NCI-H1048 (cell line): ENCODE results near the gene MBNL1.

Experiments used
- DNase-seq: peaks from one replicate; lab custom pipeline; 2025; lab: John Stamatoyannopoulos, UW

Gene MBNL1

DNA sequence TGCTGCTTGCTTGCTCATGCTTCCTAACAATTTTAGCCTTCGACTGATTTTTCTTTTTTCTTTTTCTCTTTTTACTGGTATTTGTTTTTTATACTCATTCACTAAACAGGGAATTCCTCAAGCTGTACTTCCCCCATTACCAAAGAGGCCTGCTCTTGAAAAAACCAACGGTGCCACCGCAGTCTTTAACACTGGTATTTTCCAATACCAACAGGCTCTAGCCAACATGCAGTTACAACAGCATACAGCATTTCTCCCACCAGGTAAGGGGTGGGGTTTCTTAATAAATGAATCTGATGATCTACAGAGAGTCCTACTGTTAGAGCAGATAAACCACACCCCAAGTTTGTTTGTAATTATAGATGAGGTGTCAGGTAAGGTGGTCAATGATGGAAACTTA, 178.8 kb downstream of the MBNL1 start:
- DNase-seq, result no peak

DNA sequence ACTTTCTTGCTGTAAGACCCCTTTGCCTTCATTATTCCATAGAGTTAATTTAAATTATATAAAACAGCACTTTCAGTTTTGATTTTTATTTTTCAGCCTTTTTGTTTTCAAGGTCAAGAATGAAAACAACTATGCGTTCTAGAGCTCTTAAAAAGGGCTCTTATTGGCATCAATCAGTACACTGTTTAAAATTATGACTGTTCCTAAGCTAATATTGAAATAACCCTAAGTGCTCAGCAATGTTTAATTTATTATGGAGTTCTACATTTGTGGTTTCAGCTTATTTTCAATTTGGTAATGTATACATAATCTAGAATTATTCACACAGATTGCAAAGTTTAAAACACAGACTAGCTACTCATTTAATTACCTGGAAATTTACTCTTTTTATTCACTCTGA, 179.4 kb downstream of the MBNL1 start:
- no peak for DNase-seq

DNA sequence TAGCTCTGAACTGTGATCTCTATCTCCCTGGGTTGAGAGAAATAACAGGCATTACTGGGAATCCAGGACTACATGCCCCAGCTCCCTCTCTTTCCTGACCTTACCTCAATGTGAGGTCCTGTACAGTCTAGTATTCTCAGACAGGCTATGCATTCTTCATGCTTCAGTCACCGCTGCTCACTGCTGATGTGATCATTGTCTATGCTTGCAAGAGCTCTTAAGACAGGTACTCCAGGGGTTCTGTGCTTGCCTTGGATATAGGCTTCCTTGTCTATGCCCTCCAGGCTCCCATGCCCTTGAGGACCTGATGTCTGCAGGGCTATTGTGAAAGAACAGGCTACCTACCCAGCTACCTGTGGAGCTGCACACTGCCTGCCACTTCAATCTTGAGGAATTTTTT, 183.6 kb downstream of the MBNL1 start:
- no peak for DNase-seq

DNA sequence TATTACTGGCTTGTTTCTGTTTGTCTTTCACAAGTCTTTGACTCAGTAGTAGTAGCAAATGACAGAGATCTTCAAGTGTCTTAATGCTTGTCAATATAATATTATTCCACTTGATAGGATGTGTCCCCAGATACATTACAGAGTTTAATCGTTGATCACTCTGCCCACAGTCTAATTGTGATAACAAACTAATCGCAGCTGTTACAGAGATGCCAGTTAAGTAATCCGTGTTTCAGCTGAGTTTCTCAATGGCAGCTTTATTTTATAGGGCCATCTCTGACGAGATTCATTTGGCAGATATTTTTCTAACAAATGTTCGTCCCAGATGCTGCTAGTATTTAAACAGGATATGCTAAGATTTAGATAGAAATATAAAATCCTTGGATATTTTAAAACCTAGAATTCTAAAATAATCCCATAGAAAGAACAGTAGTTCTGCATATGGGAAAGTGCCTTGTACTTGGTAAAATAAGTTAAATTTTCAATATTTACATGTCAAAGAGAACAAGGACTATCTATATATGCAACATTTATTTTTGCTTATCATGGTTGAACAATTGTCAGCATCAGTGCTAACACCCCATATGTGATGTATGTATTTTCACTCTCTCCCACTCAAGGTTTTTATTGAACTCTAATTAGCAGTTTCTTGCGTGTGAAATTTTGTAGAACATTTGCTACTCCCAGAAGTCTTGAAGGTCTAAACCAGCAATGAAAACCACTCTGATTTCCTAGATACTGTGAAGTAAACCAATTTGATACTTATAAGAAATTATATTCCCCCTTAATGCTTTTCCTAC, 185.5 kb downstream of the MBNL1 start:
- no peak for DNase-seq

DNA sequence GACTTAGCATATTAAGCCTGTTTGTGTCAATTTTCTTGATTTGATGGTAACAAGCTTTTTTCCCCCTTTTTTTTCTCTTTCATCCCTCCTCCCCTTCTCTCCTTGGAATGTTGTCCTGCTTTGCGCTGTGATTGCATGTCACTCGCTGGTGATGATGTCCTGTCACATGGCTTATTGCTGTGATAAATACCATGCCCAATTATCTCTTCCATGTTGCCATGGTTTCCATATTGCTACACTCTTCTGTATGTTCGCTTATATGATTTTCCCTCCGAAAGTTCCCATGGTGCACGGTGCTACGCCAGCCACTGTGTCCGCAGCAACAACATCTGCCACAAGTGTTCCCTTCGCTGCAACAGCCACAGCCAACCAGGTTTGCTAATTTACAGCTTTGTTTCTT, 187.3 kb downstream of the MBNL1 start:
- DNase-seq, result no peak

DNA sequence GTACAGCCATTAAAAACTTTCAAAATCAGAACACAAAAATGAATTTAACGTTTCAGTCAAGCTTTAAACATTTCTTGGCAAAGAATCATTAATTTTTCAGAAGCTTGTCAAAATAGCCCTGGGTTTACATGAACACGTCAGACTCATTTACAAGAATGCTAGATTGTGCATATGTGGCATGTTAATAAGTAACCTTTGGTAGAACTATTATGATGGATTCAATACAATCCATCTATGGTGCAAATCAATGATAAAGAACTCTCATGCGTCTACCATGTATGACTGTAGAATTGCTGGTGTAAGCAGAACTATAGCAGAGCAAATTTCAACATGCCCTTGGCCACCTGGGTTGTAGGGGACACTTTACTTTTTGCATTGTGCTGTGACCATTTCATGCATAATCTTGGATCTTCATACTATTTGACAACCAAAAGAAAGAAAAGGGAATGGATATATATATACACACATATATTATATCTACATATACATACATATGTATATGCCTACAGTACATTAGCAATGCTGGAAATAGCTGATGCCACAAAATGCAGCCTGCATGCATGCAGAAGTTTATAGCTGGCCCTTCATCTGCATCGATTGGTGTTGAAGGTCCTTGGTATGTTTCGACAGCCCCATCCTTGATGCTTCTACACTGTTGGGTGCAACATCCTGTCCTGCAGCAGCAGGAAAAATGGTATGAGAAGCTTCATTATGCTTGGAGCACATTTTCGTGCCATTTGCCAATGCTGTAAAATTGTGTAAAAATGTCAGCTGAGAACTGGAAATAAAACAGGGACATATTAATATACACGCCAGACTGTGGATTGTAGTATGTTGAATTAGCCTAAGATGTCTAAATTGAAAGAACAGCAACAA, 189.0 kb downstream of the MBNL1 start:
- DNase-seq, result no peak

DNA sequence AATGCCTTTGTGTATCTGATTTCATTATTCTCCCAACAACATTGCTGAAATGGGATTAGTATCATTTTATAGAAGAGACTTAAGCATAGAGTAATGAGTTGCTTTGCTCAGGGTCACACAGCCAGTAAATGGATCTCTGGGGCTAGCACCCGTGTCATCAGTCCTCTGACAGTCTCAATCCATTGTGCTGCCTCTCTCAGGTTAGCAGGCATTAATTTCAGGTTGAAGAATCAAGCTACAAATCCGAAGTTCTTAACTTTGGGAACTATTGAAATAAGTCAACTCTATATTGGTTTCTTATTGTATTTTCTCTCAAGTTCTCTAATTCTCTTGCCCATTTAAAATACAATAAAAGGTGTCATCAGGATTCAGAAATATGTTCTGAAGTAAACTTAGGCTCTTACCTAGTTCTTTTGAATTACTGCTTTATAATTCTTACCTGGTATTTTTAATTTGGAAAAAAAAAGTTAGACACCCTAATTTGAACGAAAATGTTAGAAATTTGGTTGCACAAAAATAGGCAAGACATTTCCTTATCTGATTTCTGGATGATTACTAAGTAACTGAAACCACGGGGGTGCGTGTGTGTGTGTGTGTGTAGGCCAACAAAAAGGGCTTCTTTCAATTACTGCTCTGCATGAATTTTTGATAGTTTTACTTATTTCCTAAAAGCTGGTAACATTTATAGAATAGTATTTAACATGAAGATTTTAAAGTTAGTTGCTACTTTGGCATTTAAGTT, 189.8 kb downstream of the MBNL1 start:
- no peak for DNase-seq

DNA sequence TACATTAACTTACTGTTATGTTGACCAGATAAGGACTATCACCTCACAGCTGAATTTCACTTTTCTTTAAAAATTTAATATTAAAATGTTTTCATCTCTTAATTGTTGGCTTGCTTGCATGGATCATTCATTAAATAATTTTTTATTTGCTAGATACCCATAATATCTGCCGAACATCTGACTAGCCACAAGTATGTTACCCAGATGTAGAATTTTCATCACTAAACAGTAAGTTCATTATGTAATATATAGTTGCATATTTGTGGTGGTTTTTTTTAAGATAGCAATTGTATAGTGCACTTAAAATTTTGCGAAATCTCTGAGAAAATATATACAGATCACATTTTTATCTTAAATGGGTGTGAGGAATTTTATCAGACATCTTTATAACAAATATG, 190.4 kb downstream of the MBNL1 start:
- DNase-seq, result no peak

DNA sequence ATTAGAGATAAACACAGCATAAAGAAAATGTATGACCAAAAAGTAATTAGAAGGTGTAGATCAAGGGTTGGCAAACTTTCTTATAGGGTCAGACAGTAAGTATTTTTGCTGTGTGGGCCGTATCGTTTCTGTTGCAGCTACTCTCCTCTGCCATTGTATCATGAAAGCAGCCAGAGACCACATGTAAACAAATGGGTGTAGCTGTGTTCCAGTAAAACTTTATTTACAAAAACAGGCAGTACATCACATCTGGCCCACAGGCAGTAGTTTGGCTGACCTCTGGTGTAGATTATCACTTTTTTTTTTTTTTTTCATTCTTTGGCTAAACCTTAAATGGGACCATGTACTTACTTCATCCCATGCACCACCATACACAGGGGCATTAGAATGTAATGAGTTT, 190.8 kb downstream of the MBNL1 start:
- DNase-seq, result no peak

DNA sequence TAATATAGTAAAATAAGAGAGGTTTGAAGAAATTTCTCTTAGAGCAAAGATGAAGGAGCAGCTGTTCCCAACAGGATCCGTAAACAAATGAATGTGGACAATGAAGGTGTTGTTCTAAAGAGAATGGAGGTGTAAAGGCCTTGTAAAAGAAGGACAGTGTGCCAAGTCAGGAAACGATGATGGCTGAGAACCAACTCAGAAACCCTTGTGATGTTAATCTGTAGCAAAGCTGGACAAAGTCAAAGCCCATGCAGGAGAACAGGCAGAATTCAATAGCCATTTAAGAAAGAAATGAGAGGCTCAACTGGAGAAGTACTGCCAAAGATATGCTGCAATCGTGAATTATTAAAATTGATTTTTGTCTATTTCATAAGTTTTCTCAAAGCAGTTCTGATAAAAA, 192.2 kb downstream of the MBNL1 start:
- DNase-seq, result peak; percentile 14

DNA sequence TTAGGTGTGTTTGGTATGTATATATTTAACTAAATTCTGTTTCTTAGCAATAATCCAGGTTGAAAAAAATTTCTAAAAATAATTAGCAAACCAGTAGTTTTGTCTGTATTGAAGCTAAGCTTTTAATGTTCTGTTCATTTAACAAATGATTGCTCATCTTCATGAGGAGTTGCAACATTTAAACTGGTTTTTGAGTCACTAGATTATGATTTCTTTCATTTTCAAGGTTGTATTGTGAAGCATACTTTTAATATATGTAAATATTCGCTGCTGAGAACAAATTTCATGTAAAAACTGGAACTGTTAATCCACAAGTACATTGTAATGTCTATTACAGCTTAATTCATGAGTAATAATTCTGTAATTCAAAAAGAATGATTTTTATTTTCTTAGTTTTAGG, 192.7 kb downstream of the MBNL1 start:
- DNase-seq, result no peak

DNA sequence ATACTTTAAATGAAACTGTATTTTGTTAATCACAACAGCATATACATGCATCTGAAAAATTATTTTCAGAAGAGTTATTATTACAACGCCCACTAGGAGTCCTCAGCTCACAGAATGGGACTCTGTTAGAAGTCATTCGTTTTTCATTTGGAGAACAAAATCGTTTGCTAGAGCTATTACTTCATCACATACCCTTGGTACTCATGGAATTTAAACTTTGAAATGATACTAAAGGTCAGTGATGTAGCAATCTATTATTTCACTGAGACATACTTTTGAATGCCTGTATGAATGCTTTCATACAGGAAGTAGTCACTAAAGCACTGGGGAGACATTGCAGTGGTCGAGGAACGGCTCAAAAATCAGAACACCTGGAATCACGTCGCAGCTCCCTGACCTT, 198.1 kb downstream of the MBNL1 start:
- no peak for DNase-seq

DNA sequence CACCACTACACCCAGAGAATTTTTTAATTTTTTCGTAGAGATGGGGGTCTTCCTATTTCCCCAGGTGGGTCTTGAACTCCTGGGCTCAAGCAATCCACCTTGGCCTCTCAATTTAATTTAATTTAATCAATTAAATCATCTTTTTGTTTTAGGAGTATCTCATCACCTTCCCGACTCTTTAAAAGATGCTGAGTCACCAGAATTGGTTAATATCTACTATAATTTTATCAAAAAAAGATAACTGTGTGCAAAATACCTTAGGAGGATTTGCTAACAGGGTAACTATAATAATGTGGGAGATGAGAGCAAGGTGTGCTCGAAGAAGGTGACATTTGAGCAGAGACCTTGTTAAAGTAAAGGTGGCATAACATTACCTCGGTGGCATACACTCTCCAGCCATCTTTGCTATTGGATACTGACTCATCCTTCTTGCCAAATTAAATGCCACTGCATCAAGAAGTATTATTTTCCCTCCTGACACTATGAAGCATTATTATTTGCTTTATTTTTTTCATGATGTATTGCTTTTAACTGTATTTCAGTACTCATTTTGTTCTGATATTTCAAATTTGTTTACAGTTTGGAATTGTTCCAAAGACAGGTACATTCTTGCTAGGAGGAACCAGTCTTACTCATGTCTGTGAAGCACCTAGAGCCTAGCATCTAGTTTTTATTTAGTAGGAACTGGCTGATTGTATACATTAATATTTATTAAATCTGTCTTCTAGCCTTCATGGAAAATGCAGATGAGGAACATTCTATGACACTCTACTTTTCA, 200.7 kb downstream of the MBNL1 start:
- no peak for DNase-seq

DNA sequence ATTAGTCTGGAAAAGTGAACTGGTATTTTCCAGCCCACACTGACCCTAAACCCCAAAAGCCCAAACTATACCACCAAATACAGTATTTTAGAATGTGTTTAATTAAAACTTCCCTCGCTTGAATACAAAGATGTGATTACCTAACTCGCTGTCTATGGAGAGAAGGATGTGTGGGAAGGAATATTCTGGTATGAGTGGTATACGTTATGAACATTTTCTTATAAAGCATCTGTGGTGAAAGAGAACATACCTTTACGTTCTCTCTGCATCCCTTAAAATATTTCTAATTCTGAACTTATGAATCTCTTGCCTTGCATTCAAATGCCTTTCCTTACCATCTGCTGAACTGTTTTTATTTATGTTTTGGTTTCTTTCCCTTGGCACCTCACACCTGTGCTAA, 201.4 kb downstream of the MBNL1 start:
- no peak for DNase-seq

DNA sequence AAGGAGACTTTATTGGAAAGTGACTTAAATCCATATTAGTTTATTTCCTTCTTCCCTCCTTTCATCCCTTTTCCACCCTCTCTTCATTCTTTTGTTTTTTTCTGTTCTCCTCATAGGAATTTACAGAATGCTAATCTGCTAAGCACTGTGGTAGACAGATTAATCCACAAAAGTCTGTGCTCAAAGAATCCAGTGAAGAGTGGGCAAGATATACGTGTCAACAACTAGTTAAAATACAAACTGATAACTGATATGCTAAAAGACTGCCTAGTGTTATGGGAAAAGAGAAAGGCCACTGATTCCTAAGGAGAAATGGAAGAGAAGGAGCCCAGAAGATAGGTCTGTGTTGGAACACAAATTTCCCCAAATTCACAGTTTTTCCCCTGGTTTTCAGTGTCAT, 202.2 kb downstream of the MBNL1 start:
- DNase-seq, result no peak

DNA sequence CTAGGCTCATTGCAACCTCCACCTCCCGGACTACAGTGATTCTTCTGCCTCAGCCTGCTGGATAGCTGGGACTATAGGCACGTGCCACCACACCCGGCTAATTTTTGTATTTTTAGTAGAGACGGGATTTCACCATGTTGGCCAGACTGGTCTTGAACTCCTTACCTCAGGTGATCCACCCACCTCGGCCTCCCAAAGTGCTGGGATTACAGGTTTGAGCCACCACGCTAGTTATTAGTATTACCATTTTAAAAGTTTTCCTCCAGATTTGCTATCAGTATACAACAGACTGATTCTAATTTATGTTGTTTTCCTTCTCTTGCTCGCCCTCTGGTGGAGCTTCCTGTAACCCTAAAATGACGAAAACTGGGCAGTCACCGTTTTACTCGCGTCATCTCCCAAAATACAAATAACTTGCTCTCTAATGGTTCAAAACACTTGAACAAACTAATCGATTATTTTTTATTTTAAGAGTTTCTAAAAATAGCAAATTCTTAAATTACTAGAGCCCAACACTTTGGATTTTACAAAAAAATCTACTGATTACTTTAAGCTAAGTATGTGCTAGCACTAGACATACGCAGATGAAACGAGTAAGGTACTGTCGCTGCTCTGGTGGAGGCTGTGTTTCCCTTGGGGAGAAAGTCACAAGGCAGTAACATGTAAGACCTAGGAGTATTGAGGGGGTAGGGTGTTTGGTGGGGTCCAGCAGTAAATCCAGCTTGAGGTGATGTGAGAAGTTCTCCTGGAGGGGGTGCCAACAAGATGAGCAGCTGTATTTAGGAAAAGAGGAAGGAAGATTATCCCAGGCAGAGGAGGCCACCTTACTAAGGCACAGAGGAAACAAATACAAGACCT, 203.3 kb downstream of the MBNL1 start:
- DNase-seq, result peak; percentile 7

DNA sequence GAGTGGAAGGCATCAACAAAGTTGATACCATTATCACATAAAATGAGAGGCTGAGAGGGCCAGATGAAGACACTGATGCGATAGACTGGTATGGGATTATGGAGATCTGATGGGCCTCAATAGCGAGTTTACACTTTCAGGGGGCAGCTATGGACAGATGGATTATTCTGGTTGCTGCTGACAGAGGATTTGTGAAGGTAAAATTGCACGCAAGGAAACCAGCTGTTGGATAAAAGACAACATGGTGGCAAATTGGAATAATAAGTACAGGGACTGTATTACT, 203.9 kb downstream of the MBNL1 start:
- no peak for DNase-seq

DNA sequence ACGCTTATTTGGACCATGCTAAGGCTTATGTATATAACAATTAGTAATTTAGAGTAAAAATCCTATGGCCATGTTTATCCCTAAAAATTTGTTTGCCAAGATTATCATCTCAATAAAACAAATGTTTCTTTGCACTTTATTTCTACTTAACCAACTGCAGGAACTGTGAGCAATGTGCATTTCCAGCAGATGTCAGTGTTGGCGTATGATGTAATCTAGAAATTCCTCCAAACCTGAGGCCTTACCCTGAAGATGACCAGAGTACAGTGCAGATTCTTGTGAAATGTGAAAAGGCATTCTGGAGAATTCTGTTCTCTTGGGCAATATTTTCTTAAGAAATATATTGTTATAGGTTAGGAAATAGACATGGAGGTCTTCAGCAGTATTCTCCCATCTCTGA, 205.9 kb downstream of the MBNL1 start:
- no peak for DNase-seq

DNA sequence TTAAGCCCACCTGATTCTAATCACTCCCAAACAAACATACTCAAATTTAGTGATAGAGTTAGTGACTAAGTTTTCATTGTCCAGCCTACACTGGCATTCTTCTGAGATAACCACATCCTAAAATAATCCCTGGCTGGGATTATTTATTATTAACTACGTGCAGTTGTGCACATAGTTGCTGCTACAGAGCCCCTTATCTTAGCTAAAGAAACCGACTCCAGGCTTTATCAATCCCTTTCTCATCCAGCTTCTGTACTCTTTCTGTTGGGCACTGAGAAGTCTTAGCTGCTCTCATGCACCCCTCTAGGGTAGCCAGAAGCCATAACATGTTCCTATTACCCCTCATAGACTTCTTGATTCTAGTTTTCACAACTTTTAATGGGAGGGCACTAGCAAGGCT, 208.7 kb downstream of the MBNL1 start:
- DNase-seq, result no peak

DNA sequence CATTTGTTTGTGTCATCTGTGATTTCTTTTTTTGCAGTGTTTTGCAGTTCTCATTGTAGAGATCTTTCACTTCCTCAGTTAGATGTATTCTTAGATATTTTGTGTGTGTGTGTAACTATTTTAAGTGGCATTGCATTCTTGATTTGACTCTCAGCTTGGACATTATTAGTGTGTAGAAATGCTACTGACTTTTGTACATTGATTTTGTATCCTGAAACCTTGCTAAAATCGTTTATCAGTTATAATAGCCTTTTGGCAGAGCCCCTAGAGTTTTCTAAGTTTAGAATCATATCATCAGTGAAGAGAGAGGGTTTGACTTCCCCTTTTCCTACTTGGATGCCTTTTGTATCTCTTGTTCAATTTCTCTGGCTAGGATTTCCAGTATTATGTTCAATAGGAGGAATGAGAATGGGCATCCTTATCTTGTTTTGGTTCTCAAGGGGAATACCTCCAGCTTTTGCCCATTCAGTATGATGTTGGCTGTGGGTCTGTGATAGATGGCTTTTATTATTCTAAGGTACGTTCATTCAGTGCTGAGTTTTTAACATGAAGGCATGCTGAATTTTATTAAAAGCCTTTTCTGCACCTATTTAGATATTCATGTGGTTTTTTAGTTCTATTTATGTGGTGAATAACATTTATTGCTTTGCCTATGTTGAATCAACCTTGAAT, 211.7 kb downstream of the MBNL1 start:
- DNase-seq, result no peak

DNA sequence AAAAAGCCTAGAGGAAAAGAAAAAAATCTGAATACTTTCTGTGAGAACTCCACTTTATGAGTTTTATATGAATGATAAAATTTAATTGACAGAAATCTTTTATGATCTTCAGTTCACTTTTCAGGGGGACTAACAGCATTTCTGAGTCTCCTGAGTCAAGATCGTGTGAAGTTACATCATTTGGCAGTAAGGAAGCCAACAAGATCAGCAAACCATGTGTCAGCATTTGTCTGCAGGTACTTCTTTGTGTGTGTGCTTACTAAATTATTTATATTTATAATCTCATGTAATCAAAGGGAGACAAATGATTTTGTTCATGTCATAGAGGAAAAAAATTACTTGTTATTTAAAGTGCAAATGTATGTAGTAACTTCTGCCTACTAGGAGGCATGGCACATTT, 217.6 kb downstream of the MBNL1 start:
- DNase-seq, result no peak
